HEK293 (cell line): Measurements from ENCODE around the gene TNS1.

ENCODE experiments used
- CTCF ChIA-PET: fragments of 350-600 bp; formaldehyde crosslinking; extraction: SDS; loops from one replicate; lab custom pipeline; 2021; ENCODE audit warnings: antibody characterized with exemption; lab: Yijun Ruan, JAX
- POLR2A ChIA-PET: fragments of 300-600 bp; formaldehyde crosslinking; extraction: SDS; loops from one replicate; lab custom pipeline; 2020; ENCODE audit warnings: antibody characterized with exemption, inconsistent platforms; lab: Yijun Ruan, JAX
- H3K27ac ChIP-seq: fragments of 200-500 bp; sonication (Bioruptor generic); 2 replicates; pipeline ENCODE4 v1.5.1; 2014; ENCODE audit warnings: low read depth, low read length, control low read depth, inconsistent platforms; ENCODE audit errors: extremely low read depth
- H3K36me3 ChIP-seq, 2 experiments: fragments of 200-500 bp in 1 of 2; sonication (Bioruptor generic) in 1 of 2; 1 replicate in 1 of 2; 2 replicates in 1 of 2; pipeline ENCODE4 v1.5.1; 2014 to 2017; ENCODE audit warnings: inconsistent platforms in 2 of 2, low read length in 2 of 2; ENCODE audit not compliant: control insufficient read depth in 2 of 2, insufficient read depth in 1 of 2
- H3K4me1 ChIP-seq: fragments of 200-500 bp; sonication (Bioruptor generic); 2 replicates; pipeline ENCODE4 v1.5.1; 2014; ENCODE audit warnings: mild to moderate bottlenecking, low read length, inconsistent platforms; ENCODE audit not compliant: control insufficient read depth, insufficient read depth
- H3K4me3 ChIP-seq: 2 replicates; pipeline ENCODE4 v1.5.1; 2011; ENCODE audit warnings: low read depth, mild to moderate bottlenecking, control low read depth, low read length, moderate library complexity
- H3K9me3 ChIP-seq: fragments of 200-500 bp; sonication (Bioruptor generic); 2 replicates; pipeline ENCODE4 v1.5.1; 2014; ENCODE audit warnings: low read depth, low read length, inconsistent platforms; ENCODE audit not compliant: control insufficient read depth, insufficient read depth
- BCL11B ChIP-seq: fragments of 450-650 bp; formaldehyde crosslinking; IDR thresholded peaks from 2 replicates; pipeline ENCODE4 v1.5.1; 2016; ENCODE audit warnings: low read depth, missing biosample characterization, missing genetic modification characterization
- GLI4 ChIP-seq: fragments of 450-650 bp; formaldehyde crosslinking; IDR thresholded peaks from 2 replicates; pipeline ENCODE4 v1.5.1; 2016; ENCODE audit warnings: missing biosample characterization, missing genetic modification characterization
- GLIS1 ChIP-seq: fragments of 450-650 bp; formaldehyde crosslinking; IDR thresholded peaks from 2 replicates; pipeline ENCODE4 v1.5.1; 2016; ENCODE audit warnings: missing biosample characterization, missing genetic modification characterization
- KLF17 ChIP-seq: fragments of 450-650 bp; formaldehyde crosslinking; IDR thresholded peaks from 2 replicates; pipeline ENCODE4 v1.5.1; 2016; ENCODE audit warnings: missing biosample characterization, missing genetic modification characterization
- OSR2 ChIP-seq: fragments of 450-650 bp; formaldehyde crosslinking; IDR thresholded peaks from 2 replicates; pipeline ENCODE4 v1.5.1; 2016; ENCODE audit warnings: missing biosample characterization, missing genetic modification characterization
- RBAK ChIP-seq: fragments of 450-650 bp; formaldehyde crosslinking; IDR thresholded peaks from 2 replicates; pipeline ENCODE4 v1.5.1; 2016; ENCODE audit warnings: missing biosample characterization, missing genetic modification characterization
- SETDB1 ChIP-seq: IDR thresholded peaks from one replicate; pipeline ENCODE4 v1.6.1; 2017; ENCODE audit warnings: mild to moderate bottlenecking, low read length, moderate library complexity, mixed read lengths; ENCODE audit not compliant: insufficient read length
- ZBTB17 ChIP-seq: fragments of 450-650 bp; formaldehyde crosslinking; IDR thresholded peaks from 2 replicates; pipeline ENCODE4 v1.5.1; 2016; ENCODE audit warnings: missing biosample characterization, missing genetic modification characterization
- ZBTB49 ChIP-seq: fragments of 450-650 bp; formaldehyde crosslinking; IDR thresholded peaks from 2 replicates; pipeline ENCODE4 v1.5.1; 2016; ENCODE audit warnings: missing biosample characterization, missing genetic modification characterization, low read depth
- ZNF133 ChIP-seq: fragments of 450-650 bp; formaldehyde crosslinking; IDR thresholded peaks from 2 replicates; pipeline ENCODE4 v1.5.1; 2016; ENCODE audit warnings: missing biosample characterization, missing genetic modification characterization
- ZNF138 ChIP-seq: fragments of 450-650 bp; formaldehyde crosslinking; IDR thresholded peaks from 2 replicates; pipeline ENCODE4 v1.5.1; 2016; ENCODE audit warnings: missing biosample characterization, missing genetic modification characterization, borderline replicate concordance
- ZNF221 ChIP-seq: fragments of 450-650 bp; formaldehyde crosslinking; IDR thresholded peaks from 2 replicates; pipeline ENCODE4 v1.5.1; 2017; ENCODE audit warnings: missing biosample characterization, missing genetic modification characterization, borderline replicate concordance
- ZNF266 ChIP-seq: fragments of 450-650 bp; formaldehyde crosslinking; IDR thresholded peaks from 2 replicates; pipeline ENCODE4 v1.5.1; 2016; ENCODE audit warnings: missing biosample characterization, missing genetic modification characterization, low read depth
- ZNF274 ChIP-seq, 2 experiments: fragments of 200-500 bp in 1 of 2; fragments of 450-650 bp in 1 of 2; sonication (Bioruptor generic) in 1 of 2; formaldehyde crosslinking in 1 of 2; IDR thresholded peaks; 2 replicates each; pipeline versions ENCODE4 v1.5.1 to v1.6.1; 2014 to 2016; ENCODE audit warnings: borderline replicate concordance in 1 of 2, inconsistent platforms in 1 of 2, low read length in 1 of 2, missing biosample characterization in 1 of 2, missing genetic modification characterization in 1 of 2
- ZNF488 ChIP-seq: fragments of 450-650 bp; formaldehyde crosslinking; IDR thresholded peaks from 2 replicates; pipeline ENCODE4 v1.5.1; 2016; ENCODE audit warnings: missing biosample characterization, missing genetic modification characterization
- ZNF544 ChIP-seq: fragments of 450-650 bp; formaldehyde crosslinking; IDR thresholded peaks from 2 replicates; pipeline ENCODE4 v1.5.0; 2017; ENCODE audit warnings: missing biosample characterization, missing genetic modification characterization
- ZNF639 ChIP-seq: fragments of 450-650 bp; formaldehyde crosslinking; IDR thresholded peaks from 2 replicates; pipeline ENCODE4 v1.5.1; 2016; ENCODE audit warnings: missing biosample characterization, missing genetic modification characterization
- ZNF654 ChIP-seq: fragments of 450-650 bp; formaldehyde crosslinking; IDR thresholded peaks from 2 replicates; pipeline ENCODE4 v1.5.1; 2016; ENCODE audit warnings: low read depth, missing biosample characterization, missing genetic modification characterization
- ZNF670 ChIP-seq: fragments of 450-650 bp; formaldehyde crosslinking; IDR thresholded peaks from 2 replicates; pipeline ENCODE4 v1.5.1; 2016; ENCODE audit warnings: missing biosample characterization, missing genetic modification characterization, low read depth
- ZNF677 ChIP-seq: fragments of 450-650 bp; IDR thresholded peaks from 2 replicates; pipeline ENCODE4 v1.5.0; 2018; ENCODE audit warnings: missing biosample characterization, mild to moderate bottlenecking, missing genetic modification characterization, moderate library complexity

The TNS1 gene

GRCh38 chr2:217791551-217791950, 211.2 kb downstream of the TNS1 start:
- ChIA-PET CTCF (interaction anchor here (0.6 to 10.3 kb wide), 15 partner anchors 9 to 277 kb away, joined by 3 to 387 read pairs (median 7); no protein-coding TSS in a partner anchor), POLR2A (no interaction called here)
- no peaks in the 10 kb centered on the region for H3K4me1 ChIP-seq
- H3K9me3 ChIP-seq: no peaks in the 10 kb centered on the region
- TF ChIP-seq ZNF274 (IDR thresholded peaks at IDR 0.05; ENCODE audit: low read length): no peak
- no peak for TF ChIP-seq ZNF274 (tag by site-specific recombination; IDR thresholded peaks at IDR 0.05; ENCODE audit: borderline replicate concordance)
- TF ChIP-seq ZNF670 (tag by site-specific recombination): no peak
- TF ChIP-seq ZNF544 (tag by site-specific recombination): no peak
- TF ChIP-seq ZNF488 (tag by site-specific recombination): no peak
- TF ChIP-seq BCL11B (tag by site-specific recombination): no peak
- TF ChIP-seq KLF17 (tag by site-specific recombination): no peak
- TF ChIP-seq ZNF133 (tag by site-specific recombination): no peak
- TF ChIP-seq ZNF639 (tag by site-specific recombination): no peak
- TF ChIP-seq SETDB1: no peak
- TF ChIP-seq ZBTB49 (tag by site-specific recombination): no peak
- no peak for TF ChIP-seq ZNF677
- TF ChIP-seq RBAK: no peak
- no peak for TF ChIP-seq ZNF138
- no peak for TF ChIP-seq GLI4 (tag by site-specific recombination)
- TF ChIP-seq ZBTB17 (tag by site-specific recombination): no peak
- no peak for TF ChIP-seq ZNF221 (tag by site-specific recombination)
- TF ChIP-seq GLIS1 (tag by site-specific recombination): no peak
- no peak for TF ChIP-seq OSR2 (tag by site-specific recombination)
- TF ChIP-seq ZNF654 (tag by site-specific recombination): no peak
- no peak for TF ChIP-seq ZNF266 (tag by site-specific recombination)
- H3K36me3 ChIP-seq: no peaks in the 10 kb centered on the region
- no peak overlapping the region for H3K27ac ChIP-seq
- H3K4me3 ChIP-seq: no peak overlapping the region
